GM06990 (cell line): Measurements from ENCODE around the gene ADCY3.
A peak's percentile ranks its signal among the peaks of the same experiment; 100 is the strongest.

Experiments
- DNase-seq: peaks from one replicate; pipeline ENCODE4 v3.0.0-alpha.2; 2011; ENCODE audit not compliant: insufficient read length; ENCODE audit errors: extremely low read depth
- H3K27me3 ChIP-seq: replicated peaks from 2 replicates; pipeline ENCODE4 v1.6.0; 2011; ENCODE audit warnings: low read length; ENCODE audit not compliant: control insufficient read depth, insufficient read depth
- H3K36me3 ChIP-seq: 2 replicates; pipeline ENCODE4 v1.5.1; 2011; ENCODE audit warnings: low read length; ENCODE audit not compliant: control insufficient read depth, insufficient read depth
- H3K4me3 ChIP-seq: replicated peaks from 2 replicates; pipeline ENCODE4 v1.5.1; 2011; ENCODE audit warnings: low read depth, mild to moderate bottlenecking, control low read depth, low read length
- TF ChIP-seq, protein P1 (sequence below): IDR thresholded peaks from 2 replicates; pipeline ENCODE4 v1.5.1; 2011; ENCODE audit warnings: low read length, control low read depth, mild to moderate bottlenecking, inconsistent platforms; ENCODE audit not compliant: insufficient read depth, poor library complexity, severe bottlenecking

Gene ADCY3

DNA sequence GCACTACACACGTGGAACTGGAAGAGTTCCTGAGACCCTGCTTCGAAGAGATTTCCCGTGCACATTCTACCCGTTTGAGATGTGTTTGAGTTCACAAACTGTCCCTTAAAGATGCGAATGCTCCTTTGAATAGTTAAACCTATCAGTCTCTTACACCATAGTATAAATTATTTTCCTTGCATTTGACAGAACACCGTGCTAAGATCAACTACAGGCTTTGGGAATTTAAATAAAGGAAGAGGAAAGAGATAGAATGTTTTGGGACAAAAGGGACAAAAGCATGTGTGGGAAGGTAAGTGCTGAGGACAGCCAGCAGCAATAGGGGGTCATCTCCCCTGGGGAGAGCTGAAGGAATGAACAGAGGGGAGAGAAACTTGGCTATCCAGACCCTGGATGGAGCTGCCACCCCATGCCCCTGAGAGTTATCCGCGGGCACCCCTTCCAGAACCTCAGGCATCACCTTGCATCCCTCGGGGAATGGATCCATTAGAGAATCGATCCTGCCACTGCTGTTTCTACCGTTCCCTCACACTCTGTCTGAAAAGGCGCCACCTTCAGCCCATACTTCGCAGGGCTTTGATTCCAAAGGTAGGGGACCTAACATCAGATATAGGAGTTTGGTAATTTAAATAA, 888 bp upstream of the ADCY3 start:
- Histone ChIP-seq H3K36me3 (peaks cover 2% of the 10 kb centered on the region), H3K27me3 (no peaks in the 10 kb centered on the region), H3K4me3 (peak overlapping the region; percentile 58)
- DNase-seq = peak; percentile 25
- TF ChIP-seq, protein P1, sequence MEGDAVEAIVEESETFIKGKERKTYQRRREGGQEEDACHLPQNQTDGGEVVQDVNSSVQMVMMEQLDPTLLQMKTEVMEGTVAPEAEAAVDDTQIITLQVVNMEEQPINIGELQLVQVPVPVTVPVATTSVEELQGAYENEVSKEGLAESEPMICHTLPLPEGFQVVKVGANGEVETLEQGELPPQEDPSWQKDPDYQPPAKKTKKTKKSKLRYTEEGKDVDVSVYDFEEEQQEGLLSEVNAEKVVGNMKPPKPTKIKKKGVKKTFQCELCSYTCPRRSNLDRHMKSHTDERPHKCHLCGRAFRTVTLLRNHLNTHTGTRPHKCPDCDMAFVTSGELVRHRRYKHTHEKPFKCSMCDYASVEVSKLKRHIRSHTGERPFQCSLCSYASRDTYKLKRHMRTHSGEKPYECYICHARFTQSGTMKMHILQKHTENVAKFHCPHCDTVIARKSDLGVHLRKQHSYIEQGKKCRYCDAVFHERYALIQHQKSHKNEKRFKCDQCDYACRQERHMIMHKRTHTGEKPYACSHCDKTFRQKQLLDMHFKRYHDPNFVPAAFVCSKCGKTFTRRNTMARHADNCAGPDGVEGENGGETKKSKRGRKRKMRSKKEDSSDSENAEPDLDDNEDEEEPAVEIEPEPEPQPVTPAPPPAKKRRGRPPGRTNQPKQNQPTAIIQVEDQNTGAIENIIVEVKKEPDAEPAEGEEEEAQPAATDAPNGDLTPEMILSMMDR = peak; percentile 50

DNA sequence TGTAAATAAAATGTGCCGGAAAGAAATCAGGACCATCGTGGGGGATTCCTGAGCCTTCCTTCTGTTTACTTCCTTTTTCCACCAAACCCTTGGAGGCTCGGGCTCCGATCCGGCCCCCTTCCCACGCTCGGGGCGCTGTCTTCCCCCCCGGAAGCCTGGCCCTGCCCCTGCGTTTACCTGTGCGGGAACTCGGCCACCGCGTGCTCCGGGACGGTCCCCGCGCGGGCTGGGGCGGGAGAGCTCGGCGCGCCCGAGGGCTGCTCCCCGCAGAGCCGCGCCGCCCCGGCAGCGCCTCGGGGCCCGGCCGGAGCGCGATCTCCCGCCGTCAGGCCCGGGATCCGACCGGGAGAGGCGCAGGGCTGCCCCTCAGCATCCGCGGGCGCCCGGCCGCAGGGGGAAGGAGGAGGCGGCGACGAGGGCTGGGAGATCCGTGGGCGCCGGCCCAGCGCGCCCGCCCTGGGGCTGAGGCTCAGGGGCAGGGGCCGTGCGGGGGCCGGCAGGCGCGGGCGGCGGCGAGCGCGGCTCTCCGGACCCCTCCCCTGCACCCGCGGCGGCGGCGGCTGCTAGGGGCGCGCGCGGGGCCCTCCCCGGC, 435 bp downstream of the ADCY3 start:
- Histone ChIP-seq H3K27me3 (no peaks in the 10 kb centered on the region), H3K4me3 (peak overlapping the region; percentile 58), H3K36me3 (peaks cover 4% of the 10 kb centered on the region)
- DNase-seq = peak; percentile 50
- TF ChIP-seq, protein P1 = no peak

DNA sequence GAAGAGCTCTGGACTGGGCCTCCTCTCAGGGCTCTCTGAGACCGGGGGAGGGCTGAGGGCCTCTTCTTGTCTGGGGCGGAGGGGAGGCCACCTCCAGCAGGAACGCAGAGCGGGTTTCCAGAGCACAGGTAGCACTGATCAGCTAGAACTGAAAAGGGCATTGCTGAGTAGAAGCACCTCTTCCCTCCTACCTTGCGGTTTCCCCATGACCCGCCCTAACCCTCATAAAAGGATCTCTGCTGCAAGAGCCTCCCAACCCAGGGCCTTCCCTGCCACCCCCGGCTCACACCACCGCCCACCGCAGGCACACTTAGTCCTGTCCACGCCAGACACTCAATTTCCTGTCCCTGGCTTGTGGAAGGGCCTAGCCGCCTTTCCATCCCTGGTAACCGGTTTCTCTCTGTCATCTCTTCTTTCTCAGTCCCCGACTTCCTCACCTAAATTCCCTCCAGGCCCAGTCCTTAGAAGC, 966 bp downstream of the ADCY3 start:
- peak overlapping the region; percentile 58 for H3K4me3 ChIP-seq
- no peaks in the 10 kb centered on the region for H3K27me3 ChIP-seq
- DNase-seq = peak; percentile 69
- TF ChIP-seq, protein P1 = no peak
- peaks cover 5% of the 10 kb centered on the region for H3K36me3 ChIP-seq

DNA sequence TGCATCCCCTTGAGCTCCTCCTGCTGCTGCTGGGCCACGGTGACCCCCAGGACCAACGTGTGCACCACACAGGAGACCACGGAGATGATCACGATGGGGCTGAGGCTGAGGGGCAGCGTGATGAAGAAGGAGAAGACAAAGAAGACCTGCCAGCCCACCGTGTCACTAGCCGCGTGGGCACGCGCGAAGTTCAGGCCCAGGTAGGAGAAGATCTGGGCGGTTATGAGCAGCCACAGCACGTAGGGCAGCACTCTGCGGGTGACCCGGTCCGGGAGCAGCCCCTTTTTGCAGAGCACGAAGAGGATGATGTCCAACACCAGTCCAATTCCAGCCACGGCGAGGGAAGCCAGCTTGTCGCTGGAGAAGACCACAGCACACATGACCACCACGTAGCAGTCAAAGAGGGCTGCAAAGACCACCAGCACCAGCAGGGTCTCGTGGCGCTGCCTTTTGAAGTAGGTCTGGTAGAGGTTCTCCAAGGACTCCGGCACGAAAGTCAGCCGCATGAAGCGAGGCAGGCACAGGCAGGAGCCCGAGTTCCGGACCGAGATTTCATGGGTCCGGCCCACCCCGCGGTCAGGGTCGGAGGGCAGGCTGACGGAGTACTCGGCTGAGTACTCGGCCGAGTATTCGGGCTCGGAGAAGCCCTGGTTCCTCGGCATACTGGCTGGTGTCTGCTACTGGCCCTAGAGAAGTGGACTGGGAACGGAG, 1.6 kb downstream of the ADCY3 start:
- Histone ChIP-seq H3K36me3 (peaks cover 6% of the 10 kb centered on the region), H3K27me3 (no peaks in the 10 kb centered on the region), H3K4me3 (peak overlapping the region; percentile 58)
- TF ChIP-seq, protein P1 = no peak
- DNase-seq = no peak

DNA sequence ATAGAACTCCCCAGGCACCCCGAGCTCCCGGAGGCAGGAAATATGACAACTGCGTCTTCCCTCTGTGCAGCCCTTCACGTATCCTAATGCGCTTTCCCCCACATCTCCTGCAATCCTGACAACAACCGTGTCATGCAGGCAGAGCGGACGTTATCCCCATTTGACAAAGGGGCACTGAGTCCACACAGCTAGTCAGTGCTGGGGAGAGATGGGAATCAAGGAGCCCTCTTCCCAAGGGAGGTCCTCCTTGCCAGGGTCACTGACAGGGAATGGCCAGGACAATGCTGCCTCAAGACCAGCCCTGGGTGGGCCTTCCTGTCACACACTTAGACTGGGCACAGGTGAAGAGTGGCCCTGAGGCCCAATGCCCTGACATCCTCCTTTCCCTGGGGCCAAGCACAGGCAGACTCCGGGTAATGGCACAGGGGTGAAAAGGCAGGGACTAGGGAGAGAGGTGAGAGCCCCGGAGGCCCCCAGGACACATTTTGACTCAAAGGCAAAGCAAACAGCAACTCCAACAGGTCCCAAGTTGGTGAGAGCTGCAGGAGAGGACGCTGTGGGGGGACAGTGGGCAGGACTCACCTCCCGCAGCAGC, 2.2 kb downstream of the ADCY3 start:
- Histone ChIP-seq H3K27me3 (no peaks in the 10 kb centered on the region), H3K4me3 (0 out of 2 replicates have a peak overlapping the region, but pooled peaks have one; percentile 13), H3K36me3 (peaks cover 8% of the 10 kb centered on the region)
- no peak for DNase-seq
- TF ChIP-seq, protein P1 = no peak
